SIG-M5 (cell line): ENCODE results near the gene FABP7.
"Not testable (repeated sequence)": the region's sequence is repeated elsewhere in the genome, so short reads cannot be mapped to it uniquely, and the experiment has no call there.

Source experiments
- DNase-seq: peaks from one replicate; lab custom pipeline; 2025; lab: John Stamatoyannopoulos, UW

The FABP7 gene

GRCh38 chr6:122779667-122780066 is at the start of gene FABP7:
TSS of gene FABP7 (plus strand) at chr6:122779716. CDS start at chr6:122779795, 79 bp downstream.
- DNase-seq: no peak

- no peak for DNase-seq
Measured at GRCh38 chr6:122730334-122730733, 49.2 kb upstream of the FABP7 start.

DNA sequence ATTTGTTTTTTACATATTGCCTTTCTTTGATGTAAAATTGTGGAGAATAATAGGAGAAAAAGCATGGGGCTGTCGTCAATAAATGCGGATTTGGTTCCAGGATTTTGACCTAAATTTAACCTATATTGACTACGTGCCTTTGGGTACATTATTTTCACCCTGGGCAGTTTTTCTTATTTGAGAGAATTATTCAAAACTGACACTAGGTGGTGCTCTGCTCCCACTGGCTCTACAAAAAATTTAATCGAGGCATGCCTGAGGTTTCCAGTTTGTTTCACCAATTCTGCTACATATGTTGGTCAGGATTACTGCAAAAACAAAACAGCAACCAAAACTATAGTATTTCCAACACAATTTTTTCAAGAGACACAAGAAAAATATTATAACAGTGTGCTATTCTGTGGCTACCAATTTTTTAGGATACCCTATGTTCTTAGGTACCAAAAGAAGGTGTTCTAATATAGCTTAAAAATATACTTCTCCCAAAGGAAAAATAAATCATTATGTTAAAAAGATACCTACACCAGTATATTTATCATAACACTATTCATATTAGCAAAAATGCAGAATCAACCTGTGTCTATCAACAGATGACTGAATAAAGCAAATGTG is 48.6 kb upstream of the FABP7 start:
- DNase-seq: no peak

DNA sequence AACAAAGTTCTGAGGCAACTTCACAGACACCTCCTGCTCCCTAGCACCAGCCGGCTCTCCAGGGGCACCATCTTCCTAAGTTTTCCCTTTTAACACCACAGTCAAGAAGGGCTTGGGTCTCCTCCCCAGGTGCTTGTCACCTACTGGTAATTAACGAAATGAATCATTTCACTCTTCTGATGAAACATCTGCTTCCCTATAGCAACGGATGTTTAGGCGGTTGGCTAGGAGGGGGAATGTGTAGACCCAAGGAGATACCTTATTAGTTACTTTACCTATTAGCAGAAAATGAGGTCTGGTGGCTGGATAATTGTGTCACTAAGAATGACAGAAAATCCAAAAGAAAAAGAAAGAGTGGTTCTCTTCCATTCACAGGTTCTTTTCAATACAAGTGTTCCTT is 46.3 kb upstream of the FABP7 start:
- no peak for DNase-seq

DNA sequence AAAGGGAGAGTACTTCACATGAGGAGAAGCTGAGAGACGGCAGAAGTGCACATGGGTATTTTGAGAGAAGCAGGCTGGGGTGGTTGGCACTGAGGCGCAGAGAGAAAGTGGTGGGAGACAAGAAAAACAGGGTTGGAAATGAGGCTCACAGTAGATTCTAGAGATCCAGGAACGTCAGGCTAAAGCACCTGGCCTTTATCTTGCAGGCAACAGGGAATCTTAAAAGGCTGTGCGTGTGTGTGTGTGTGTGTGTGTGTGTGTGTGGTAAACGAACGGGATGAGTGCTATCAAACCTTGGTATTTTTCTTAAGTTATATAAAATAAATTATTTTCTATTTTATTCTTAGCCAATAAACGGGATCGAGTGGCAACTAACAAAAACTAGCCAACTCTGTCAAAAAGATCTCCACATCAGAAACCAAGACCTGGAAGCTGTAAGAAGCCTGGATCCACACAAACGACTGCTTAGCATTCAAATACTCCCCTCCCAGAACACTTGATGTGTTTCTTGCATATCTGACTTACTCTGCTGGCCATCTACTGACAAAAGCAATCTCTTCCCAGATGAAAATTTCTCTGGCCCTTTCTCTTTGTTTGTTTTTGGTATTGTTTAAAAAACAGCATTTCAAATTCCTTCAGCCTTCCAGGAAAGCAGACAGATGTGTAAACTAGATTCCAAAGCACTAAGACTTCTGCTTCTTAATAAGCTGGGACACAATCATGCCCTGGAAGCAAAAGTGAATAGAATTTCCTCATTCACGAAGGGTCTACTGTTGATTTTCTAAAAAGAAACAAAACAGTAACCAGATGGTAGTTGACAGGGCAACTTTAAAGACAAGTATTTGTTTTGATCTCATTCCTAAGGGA is 44.8 kb upstream of the FABP7 start:
- DNase-seq: no peak

GRCh38 chr6:122735582-122735981 is 43.9 kb upstream of the FABP7 start:
- no peak for DNase-seq

GRCh38 chr6:122736163-122736562 is 43.4 kb upstream of the FABP7 start:
- DNase-seq: no peak

- DNase-seq: no peak
Measured at GRCh38 chr6:122736616-122737015, 42.9 kb upstream of the FABP7 start.

DNA sequence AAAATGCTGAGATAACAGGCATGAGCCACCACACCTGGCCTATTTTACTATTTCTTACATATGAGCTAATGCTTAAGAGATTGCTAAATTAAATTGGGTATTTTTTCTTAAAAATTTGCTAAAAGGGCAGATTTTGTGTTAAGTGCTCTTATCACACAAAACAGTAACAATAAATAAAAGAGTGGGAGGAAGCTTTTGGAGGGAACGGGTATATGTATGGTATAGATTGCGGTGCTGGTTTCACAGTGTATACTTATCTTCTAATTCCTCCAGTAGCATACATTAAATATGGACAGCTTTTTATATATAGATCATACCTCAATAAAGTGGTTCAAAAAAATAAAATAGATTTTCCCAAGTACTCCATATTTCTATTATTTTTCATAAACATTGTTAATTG is 39.4 kb upstream of the FABP7 start:
- DNase-seq: no peak

- no peak for DNase-seq
Measured at GRCh38 chr6:122740936-122741335, 38.6 kb upstream of the FABP7 start.

DNA sequence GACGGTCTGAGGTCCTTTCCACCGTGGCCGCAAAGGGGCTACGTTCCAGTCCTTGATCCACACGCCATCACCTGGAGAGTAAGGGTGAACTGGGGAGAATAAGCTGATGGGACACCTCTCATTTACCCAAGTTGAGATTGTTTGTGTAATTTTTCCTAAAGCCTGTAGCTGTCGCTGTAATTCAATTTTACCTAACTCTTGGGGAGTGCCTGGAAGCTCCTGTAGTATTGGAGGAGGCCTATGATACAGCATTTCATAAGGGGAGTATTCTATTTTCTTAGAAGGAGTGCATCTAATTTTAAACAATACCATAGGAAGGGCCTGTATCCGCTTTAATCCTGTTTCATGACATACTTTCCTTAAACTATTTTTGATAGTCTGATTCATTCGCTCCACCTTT is 35.3 kb upstream of the FABP7 start:
- DNase-seq: not testable (repeated sequence)

DNA sequence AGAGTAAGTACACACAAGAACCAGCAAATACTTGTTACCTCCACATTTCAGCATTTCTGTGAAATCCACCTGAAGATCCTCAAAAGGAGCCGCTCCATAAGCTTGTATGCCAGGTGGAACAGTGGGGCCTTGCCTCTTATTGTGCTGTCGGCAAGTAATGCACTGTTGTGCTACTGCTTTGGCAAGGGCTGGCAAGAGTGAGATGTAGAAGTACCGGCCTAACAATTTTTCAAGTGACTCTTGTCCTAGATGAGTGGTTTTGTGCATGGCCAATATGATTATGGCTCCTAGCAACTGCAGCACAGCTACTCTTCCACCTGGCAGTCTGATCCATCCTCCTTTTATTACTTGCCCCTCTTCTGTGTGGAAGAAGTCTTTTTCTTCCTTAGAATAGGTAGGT is 34.7 kb upstream of the FABP7 start:
- not testable (repeated sequence) for DNase-seq

DNA sequence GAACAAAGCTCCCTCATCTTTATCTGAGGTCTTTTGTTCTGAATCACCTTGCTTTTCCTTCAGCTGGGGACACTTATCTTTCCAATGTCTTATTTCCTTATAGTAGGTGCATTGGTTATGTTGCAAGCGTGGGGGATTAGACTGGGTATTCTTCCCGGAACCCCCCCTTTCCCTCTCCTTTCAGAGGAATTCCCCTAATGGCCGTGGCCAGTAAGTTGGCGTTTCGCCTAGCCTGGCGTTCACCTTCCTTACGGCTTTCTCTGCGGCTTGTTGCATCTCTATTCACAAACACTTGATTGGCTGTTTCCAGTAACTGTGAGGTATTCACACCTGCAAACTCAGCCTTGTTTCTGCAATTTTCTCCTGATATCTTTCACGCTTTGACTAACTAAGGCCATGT is 32.8 kb upstream of the FABP7 start:
- no peak for DNase-seq

DNA sequence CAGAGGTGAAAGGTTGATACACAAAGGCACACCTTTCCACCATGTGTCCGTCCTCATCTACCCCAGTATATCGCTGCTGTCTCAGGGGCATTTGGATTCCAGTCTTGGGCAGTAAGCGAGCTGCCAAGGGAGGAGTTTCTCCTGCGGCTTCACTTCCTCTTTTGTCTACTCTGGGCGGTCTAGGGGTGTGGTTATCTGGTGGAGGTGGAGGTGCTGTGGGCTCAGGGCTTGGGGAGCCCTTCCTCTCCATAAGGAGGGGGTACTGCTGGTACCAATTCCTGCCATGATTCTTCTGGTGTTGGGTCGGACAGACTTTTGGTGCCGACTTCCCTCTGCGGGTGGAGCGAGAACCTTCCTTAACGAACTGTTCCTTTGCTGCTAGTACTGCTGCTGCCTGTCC is 31.9 kb upstream of the FABP7 start:
- DNase-seq: no peak

DNA sequence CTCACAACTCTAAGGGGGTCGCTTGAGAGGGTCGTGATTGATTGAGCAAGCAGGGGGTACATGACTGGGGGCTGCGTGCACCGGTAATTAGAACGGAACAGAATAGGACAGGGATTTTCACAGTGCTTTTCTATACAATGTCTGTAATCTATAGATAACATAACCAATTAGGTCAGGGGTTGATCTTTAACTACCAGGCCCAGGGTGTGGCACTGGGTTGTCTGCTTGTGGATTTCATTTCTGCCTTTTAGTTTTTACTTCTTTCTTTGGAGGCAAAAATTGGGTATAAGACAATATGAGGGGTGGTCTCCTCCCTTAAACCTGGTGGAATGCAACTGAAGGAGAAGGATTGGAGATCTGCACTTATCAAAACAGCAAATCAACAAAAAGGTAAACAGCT is 30.6 kb upstream of the FABP7 start:
- DNase-seq: not testable (repeated sequence)

DNA sequence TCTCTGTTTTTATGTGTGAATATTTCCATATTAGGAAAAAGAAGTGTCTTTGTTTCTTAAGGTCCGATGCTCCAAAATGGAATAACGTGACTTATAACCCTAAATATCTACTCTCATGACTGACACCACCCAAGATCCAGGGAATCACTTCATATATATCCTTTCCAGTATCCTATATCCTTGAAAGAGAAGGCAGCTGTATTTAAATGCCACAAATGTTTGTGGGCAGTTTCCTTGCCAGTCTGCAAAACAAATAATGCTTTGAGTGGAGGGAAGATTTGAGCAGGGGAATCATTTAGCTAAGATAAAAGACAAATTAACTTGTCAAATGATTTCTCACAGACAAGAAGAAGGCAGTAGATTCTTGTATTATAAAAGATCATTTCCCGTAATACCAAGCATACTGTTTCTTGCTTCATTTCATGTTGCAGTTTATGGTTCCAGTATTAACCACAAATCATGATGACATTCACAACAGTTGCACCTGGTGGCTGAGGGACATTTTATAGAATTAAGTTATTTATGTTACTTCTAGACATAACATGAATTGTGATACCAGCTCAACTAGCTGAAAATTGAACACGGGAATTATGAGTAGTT is 30.0 kb upstream of the FABP7 start:
- DNase-seq: no peak

DNA sequence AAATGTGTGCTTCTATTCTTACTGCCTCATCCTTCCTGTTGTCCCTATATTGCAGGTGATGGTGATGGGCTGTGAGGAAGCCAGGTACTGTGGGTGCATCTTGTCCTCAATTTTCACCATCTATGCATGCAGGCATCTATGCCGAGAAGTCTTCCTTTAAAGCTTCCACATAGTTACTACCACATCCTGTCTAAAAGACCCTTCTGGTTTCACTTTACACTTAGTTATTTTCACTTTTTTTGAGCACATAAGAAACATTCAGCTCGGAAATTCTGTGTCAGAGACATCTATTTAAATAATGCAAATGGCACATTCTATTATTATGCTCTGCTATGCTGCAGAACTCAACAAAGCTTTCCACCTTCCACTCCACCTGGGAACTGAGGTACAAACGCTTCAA is 28.2 kb upstream of the FABP7 start:
- no peak for DNase-seq

GRCh38 chr6:122752459-122752858 is 27.1 kb upstream of the FABP7 start:
- no peak for DNase-seq

GRCh38 chr6:122753000-122753687 is 26.4 kb upstream of the FABP7 start:
- DNase-seq: no peak

DNA sequence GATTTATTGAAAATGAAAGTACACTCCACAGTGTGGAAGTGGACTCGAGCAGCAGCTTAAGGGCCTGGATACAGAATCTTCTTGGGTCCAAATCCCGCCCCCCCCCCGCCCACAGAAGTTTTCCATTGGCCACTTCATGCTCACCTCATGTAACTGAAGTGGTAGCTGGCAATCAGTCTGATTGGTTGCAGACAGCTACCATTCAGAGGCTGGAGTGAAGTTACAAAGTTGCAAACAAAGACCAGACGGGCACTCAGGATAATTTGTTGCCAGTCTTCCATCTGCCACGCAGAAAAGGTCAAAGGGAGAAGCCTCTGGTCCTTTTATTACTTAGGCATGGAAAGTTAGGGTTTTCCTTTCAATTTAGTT is 25.8 kb upstream of the FABP7 start:
- no peak for DNase-seq

- no peak for DNase-seq
Measured at GRCh38 chr6:122754191-122754731, 25.3 kb upstream of the FABP7 start.

DNA sequence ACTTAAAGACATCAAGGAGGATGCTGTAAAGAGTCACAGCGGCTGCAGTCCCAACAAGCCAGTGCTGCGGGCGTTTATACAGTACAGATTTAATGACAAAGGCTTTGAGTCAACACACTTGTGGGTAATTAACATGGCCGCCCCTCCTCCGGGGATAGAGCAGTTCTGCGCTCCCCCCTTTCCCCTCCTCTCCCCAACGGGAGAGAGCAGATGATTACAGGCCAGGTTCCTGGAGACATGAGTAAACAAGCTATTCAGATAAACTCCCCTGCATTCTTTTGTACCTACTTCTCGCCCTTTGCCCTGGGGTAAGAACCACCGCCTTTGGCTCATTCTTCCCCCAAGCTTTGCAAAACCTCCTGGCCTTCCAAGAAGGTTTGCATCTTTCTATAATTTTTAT is 23.6 kb upstream of the FABP7 start:
- no peak for DNase-seq
